ENCODE measurements around the gene NACC1.

NACC1 gene

GRCh38 chr19:13121551-13122274 is 3.6 kb downstream of the NACC1 start:
- DNase-seq = no peak

GRCh38 chr19:13122275-13122878 is 4.3 kb downstream of the NACC1 start:
- no peak for DNase-seq

GRCh38 chr19:13122980-13123957 is 5.2 kb downstream of the NACC1 start:
- DNase-seq = no peak

- DNase-seq = no peak
Measured at GRCh38 chr19:13127051-13127450, 9.0 kb downstream of the NACC1 start.

- no peak for DNase-seq
Measured at GRCh38 chr19:13127811-13128575, 9.9 kb downstream of the NACC1 start.

- no peak for DNase-seq
Measured at GRCh38 chr19:13128583-13128982, 10.5 kb downstream of the NACC1 start.

- DNase-seq = no peak
Measured at GRCh38 chr19:13129384-13129783, 11.3 kb downstream of the NACC1 start.

GRCh38 chr19:13130886-13131490 is 12.9 kb downstream of the NACC1 start:
- no peak for DNase-seq

- DNase-seq = no peak
Measured at GRCh38 chr19:13132471-13133180, 14.6 kb downstream of the NACC1 start.

GRCh38 chr19:13133241-13133870 is 15.3 kb downstream of the NACC1 start:
- DNase-seq = no peak

- DNase-seq = no peak
Measured at GRCh38 chr19:13134626-13135025, 16.6 kb downstream of the NACC1 start.

GRCh38 chr19:13135068-13136062 is 17.3 kb downstream of the NACC1 start:
- DNase-seq = no peak

GRCh38 chr19:13137290-13137794 is 19.3 kb downstream of the NACC1 start:
- no peak for DNase-seq

GRCh38 chr19:13138171-13138915 is 20.3 kb downstream of the NACC1 start:
- DNase-seq = no peak

- no peak for DNase-seq
Measured at GRCh38 chr19:13138916-13139198, 20.8 kb downstream of the NACC1 start.

- no peak for DNase-seq
Measured at GRCh38 chr19:13139633-13140311, 21.7 kb downstream of the NACC1 start.

GRCh38 chr19:13146763-13147563 is 28.9 kb downstream of the NACC1 start:
- no peak for DNase-seq

All from NCI-H226 (cell line).